GM18907 (cell line): ENCODE measurements around the gene MIPOL1.
"Not testable (repeated sequence)": the region's sequence is repeated elsewhere in the genome, so short reads cannot be mapped to it uniquely, and the experiment has no call there.

Source experiments
- ATAC-seq: cut with Tn5 transposase; IDR thresholded peaks from one replicate; pipeline ENCODE4 v1.9.1; 2021; ENCODE audit warnings: mild to moderate bottlenecking, moderate library complexity; ENCODE audit not compliant: unreplicated experiment

MIPOL1 gene

GRCh38 chr14:37443461-37443860 is 245.7 kb downstream of the MIPOL1 start:
- ATAC-seq: no peak

- ATAC-seq: no peak
Measured at GRCh38 chr14:37447883-37448391, 250.2 kb downstream of the MIPOL1 start.

GRCh38 chr14:37452323-37452722 is 254.6 kb downstream of the MIPOL1 start:
- ATAC-seq: no peak

- ATAC-seq: no peak
Measured at GRCh38 chr14:37453985-37454384, 256.2 kb downstream of the MIPOL1 start.

GRCh38 chr14:37457334-37457733 is 259.6 kb downstream of the MIPOL1 start:
- ATAC-seq: no peak

- not testable (repeated sequence) for ATAC-seq
Measured at GRCh38 chr14:37462426-37462825, 264.7 kb downstream of the MIPOL1 start.

GRCh38 chr14:37464192-37464858 is 266.6 kb downstream of the MIPOL1 start:
- ATAC-seq: no peak

GRCh38 chr14:37466003-37466622 is 268.4 kb downstream of the MIPOL1 start:
- ATAC-seq: no peak

GRCh38 chr14:37466623-37467088 is 268.9 kb downstream of the MIPOL1 start:
- ATAC-seq: no peak

- ATAC-seq: no peak
Measured at GRCh38 chr14:37469650-37470049, 271.9 kb downstream of the MIPOL1 start.

GRCh38 chr14:37470251-37470650 is 272.5 kb downstream of the MIPOL1 start:
- ATAC-seq: no peak

GRCh38 chr14:37472906-37473305 is 275.2 kb downstream of the MIPOL1 start:
- ATAC-seq: no peak

GRCh38 chr14:37474191-37474590 is 276.5 kb downstream of the MIPOL1 start:
- ATAC-seq: no peak

- ATAC-seq: no peak
Measured at GRCh38 chr14:37480446-37481290, 282.9 kb downstream of the MIPOL1 start.

- no peak for ATAC-seq
Measured at GRCh38 chr14:37482428-37482827, 284.7 kb downstream of the MIPOL1 start.

GRCh38 chr14:37483672-37484071 is 285.9 kb downstream of the MIPOL1 start:
- ATAC-seq: no peak

- no peak for ATAC-seq
Measured at GRCh38 chr14:37490607-37491006, 292.9 kb downstream of the MIPOL1 start.

- ATAC-seq: no peak
Measured at GRCh38 chr14:37491076-37491475, 293.3 kb downstream of the MIPOL1 start.

- no peak for ATAC-seq
Measured at GRCh38 chr14:37493606-37494005, 295.9 kb downstream of the MIPOL1 start.

GRCh38 chr14:37497422-37497821 is 299.7 kb downstream of the MIPOL1 start:
- no peak for ATAC-seq

GRCh38 chr14:37501877-37502276 is 304.1 kb downstream of the MIPOL1 start:
- ATAC-seq: no peak
